Measurements from ENCODE around the gene SAMSN1. TPM values are rescaled to one million over a fixed set of nuclear protein-coding genes. Genes with fewer than 3 reads are reported as not detected.

The SAMSN1 gene
- total RNA-seq, 2 donors from 2014 or later = 1.4 TPM; not detected in 1

DNA sequence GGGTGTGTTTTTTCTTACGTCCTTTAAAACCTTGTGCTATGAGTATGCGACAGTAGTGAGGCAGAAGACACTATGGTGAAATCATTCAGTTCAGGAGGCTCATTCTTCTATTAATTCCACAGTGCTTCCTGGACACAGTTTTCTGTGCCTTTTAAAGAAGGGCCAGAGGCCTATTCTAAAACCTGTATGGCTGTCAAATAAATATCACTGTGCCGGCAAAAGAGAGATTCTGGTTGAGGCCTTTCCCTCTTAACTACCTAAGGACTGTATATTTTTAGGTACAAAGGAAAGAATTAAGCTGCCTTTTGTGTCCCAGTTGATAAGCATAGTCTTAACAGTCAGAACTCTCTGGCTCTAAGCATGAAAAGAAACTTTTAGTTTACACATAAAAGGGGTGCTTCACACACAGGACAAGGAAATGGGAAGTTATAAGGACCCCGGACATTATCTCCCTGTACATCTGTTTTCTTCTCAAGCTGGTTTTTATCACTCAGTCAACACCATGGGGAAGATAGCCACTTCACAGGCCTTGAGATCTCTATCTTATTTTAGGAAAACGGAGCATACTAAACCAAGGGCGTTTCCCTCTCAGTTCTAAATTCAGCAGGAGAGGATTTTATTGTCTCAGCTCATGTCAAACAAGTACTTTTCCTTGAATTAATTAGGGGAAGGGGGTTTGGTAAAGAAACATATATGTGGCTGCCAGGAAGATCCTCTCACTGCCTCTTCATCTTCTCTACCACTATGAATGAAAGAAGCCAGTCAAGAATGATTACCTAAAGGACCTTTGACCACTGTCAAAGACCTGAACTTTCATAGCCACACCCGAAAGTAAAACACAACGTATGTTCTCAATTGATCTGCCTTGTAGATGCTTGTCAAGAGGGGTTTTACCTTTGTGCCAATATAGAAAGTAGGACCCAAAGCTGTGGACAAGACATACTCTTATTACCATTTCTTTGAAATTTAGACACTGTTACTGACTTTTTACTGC, 91.8 kb downstream of the SAMSN1 start:
- no peak overlapping the region for H3K4me3 Mint-ChIP-seq
- no peak for TF ChIP-seq CTCF (conservative IDR thresholded peaks at IDR 0.05)
- no peak overlapping the region for H3K27ac ChIP-seq (ENCODE audit: low read depth, low read length)
- H3K4me1 ChIP-seq (ENCODE audit: control insufficient read depth, insufficient read depth, low read length) = peaks cover 3% of the 10 kb centered on the region
- H3K9ac ChIP-seq (ENCODE audit: extremely low read depth, low read length, poor library complexity, severe bottlenecking) = no peak overlapping the region
- no peaks in the 10 kb centered on the region for H3K36me3 ChIP-seq (ENCODE audit: control insufficient read depth, insufficient read depth, low read length)
- no peaks in the 10 kb centered on the region for H3K9me3 Mint-ChIP-seq
- no peaks in the 10 kb centered on the region for H3K36me3 Mint-ChIP-seq (ENCODE audit: low read depth)
- no peak for DNase-seq
- peaks cover 22% of the 10 kb centered on the region for H3K4me1 Mint-ChIP-seq
- WGBS, 2 experiments (ENCODE audit: insufficient coverage in 1 of 2, insufficient read length in 1 of 2) = 59 to 71% methylated on average over 3 to 8 of the region's 8 CpGs
- no peaks in the 10 kb centered on the region for H3K27me3 ChIP-seq (ENCODE audit: control insufficient read depth, insufficient read depth, low read length, poor library complexity, severe bottlenecking)
- no peak overlapping the region for H3K27ac Mint-ChIP-seq
- no peak overlapping the region for H3K4me3 ChIP-seq (ENCODE audit: low read length)
- H3K9me3 ChIP-seq (ENCODE audit: control insufficient read depth, low read length) = no peaks in the 10 kb centered on the region
- H3K27me3 Mint-ChIP-seq (ENCODE audit: insufficient read depth) = no peaks in the 10 kb centered on the region

- Histone ChIP-seq H3K9ac (ENCODE audit: extremely low read depth, low read length, poor library complexity, severe bottlenecking) (no peak overlapping the region), H3K9me3 (ENCODE audit: control insufficient read depth, low read length) (no peaks in the 10 kb centered on the region), H3K27ac (ENCODE audit: low read depth, low read length) (no peak overlapping the region), H3K4me1 (ENCODE audit: control insufficient read depth, insufficient read depth, low read length) (peaks cover 3% of the 10 kb centered on the region), H3K4me3 (ENCODE audit: low read length) (no peak overlapping the region), H3K36me3 (ENCODE audit: control insufficient read depth, insufficient read depth, low read length) (no peaks in the 10 kb centered on the region), H3K27me3 (ENCODE audit: control insufficient read depth, insufficient read depth, low read length, poor library complexity, severe bottlenecking) (no peaks in the 10 kb centered on the region)
- Mint-ChIP-seq H3K27me3 (ENCODE audit: insufficient read depth) (no peaks in the 10 kb centered on the region), H3K4me1 (peaks cover 22% of the 10 kb centered on the region), H3K9me3 (no peaks in the 10 kb centered on the region), H3K27ac (no peak overlapping the region), H3K36me3 (ENCODE audit: low read depth) (no peaks in the 10 kb centered on the region), H3K4me3 (no peak overlapping the region)
- TF ChIP-seq CTCF (conservative IDR thresholded peaks at IDR 0.05) = no peak
- DNase-seq = no peak
- 93 to 94% methylated on average over 2 to 4 of the region's 4 CpGs for WGBS, 2 experiments (ENCODE audit: insufficient coverage in 1 of 2, insufficient read length in 1 of 2)
Observed at GRCh38 chr21:14453339-14454015, 92.6 kb downstream of the SAMSN1 start.

DNA sequence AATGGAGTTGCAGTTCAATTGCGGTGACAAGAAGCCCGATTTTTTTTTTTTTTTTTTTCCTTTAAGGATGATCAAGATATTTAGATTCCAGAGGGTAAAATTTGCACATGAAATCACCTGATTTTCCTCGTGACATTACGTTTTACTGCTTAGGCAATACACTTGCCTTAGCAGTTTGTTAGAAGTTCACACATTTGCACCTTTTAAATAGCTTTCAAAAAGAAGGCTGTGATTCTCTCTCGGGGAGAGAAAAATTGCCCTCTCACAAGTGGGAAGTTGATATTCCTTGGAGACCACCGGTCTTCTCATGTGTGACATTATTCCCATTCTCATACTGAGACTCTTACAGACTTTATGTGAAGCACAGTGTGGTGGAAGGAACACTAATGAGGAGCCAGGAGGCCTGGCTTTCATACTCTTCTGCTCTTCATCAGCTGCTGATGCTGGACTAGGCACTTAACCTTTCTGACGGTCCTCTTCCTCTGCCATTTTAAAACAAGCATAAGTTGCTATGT, 93.3 kb downstream of the SAMSN1 start:
- H3K36me3 Mint-ChIP-seq (ENCODE audit: low read depth) = no peaks in the 10 kb centered on the region
- Histone ChIP-seq H3K4me1 (ENCODE audit: control insufficient read depth, insufficient read depth, low read length) (peaks cover 3% of the 10 kb centered on the region), H3K9me3 (ENCODE audit: control insufficient read depth, low read length) (no peaks in the 10 kb centered on the region), H3K27ac (ENCODE audit: low read depth, low read length) (no peak overlapping the region), H3K4me3 (ENCODE audit: low read length) (no peak overlapping the region), H3K9ac (ENCODE audit: extremely low read depth, low read length, poor library complexity, severe bottlenecking) (no peak overlapping the region), H3K27me3 (ENCODE audit: control insufficient read depth, insufficient read depth, low read length, poor library complexity, severe bottlenecking) (no peaks in the 10 kb centered on the region), H3K36me3 (ENCODE audit: control insufficient read depth, insufficient read depth, low read length) (no peaks in the 10 kb centered on the region)
- H3K27ac Mint-ChIP-seq = no peak overlapping the region
- no peak for DNase-seq
- H3K27me3 Mint-ChIP-seq (ENCODE audit: insufficient read depth) = no peaks in the 10 kb centered on the region
- TF ChIP-seq CTCF (conservative IDR thresholded peaks at IDR 0.05) = no peak
- peaks cover 22% of the 10 kb centered on the region for H3K4me1 Mint-ChIP-seq
- 91 to 93% methylated on average over 4 to 7 of the region's 7 CpGs for WGBS, 2 experiments (ENCODE audit: insufficient coverage in 1 of 2, insufficient read length in 1 of 2)
- H3K9me3 Mint-ChIP-seq = no peaks in the 10 kb centered on the region
- H3K4me3 Mint-ChIP-seq = no peak overlapping the region
